GM12875 (cell line): ENCODE measurements around the gene KCTD4.

Experiments used
- H3K4me3 ChIP-seq: one replicate; pipeline ENCODE4 v1.5.1; 2011; ENCODE audit warnings: low read depth, low read length, control low read depth
- CTCF ChIP-seq: IDR thresholded peaks from 2 replicates; pipeline ENCODE4 v1.5.1; 2011; ENCODE audit warnings: low read depth, mild to moderate bottlenecking, control low read depth, inconsistent platforms, low read length, moderate library complexity, borderline replicate concordance; ENCODE audit not compliant: insufficient read depth

The KCTD4 gene

GRCh38 chr13:45225370-45225769 lies 24.5 kb upstream of the KCTD4 start:
- TF ChIP-seq CTCF = no peak
- no peak overlapping the region for H3K4me3 ChIP-seq

- TF ChIP-seq CTCF = no peak
- no peak overlapping the region for H3K4me3 ChIP-seq
Observed at GRCh38 chr13:45224176-45224575, 23.3 kb upstream of the KCTD4 start.

GRCh38 chr13:45222919-45223318 lies 22.1 kb upstream of the KCTD4 start:
- no peak overlapping the region for H3K4me3 ChIP-seq
- TF ChIP-seq CTCF = no peak

- no peak overlapping the region for H3K4me3 ChIP-seq
- no peak for TF ChIP-seq CTCF
Observed at GRCh38 chr13:45222516-45222915, 21.7 kb upstream of the KCTD4 start.

- H3K4me3 ChIP-seq = no peak overlapping the region
Observed at GRCh38 chr13:45220403-45220802, 19.6 kb upstream of the KCTD4 start.

GRCh38 chr13:45219938-45220375 lies 19.1 kb upstream of the KCTD4 start:
- no peak for TF ChIP-seq CTCF
- no peak overlapping the region for H3K4me3 ChIP-seq

More at GRCh38 chr13:45220403-45220802, 19.6 kb upstream of the KCTD4 start:
- TF ChIP-seq CTCF = no peak

GRCh38 chr13:45219123-45219891 lies 18.5 kb upstream of the KCTD4 start:
- H3K4me3 ChIP-seq = no peak overlapping the region
- no peak for TF ChIP-seq CTCF
